ENCODE data around the gene ABCA10.
"Not testable (repeated sequence)": the region's sequence is repeated elsewhere in the genome, so short reads cannot be mapped to it uniquely, and the experiment has no call there.

Gene ABCA10

GRCh38 chr17:69228576-69228975 lies at the start of gene ABCA10:
Gene ABCA10 (minus strand): TSS chr17:69228824. CDS start chr17:69225358, 3,466 bp downstream.
- in situ Hi-C loops (cut with HindIII; ENCODE audit: low sequenced_read_pairs) = no loop called here
- DNase-seq (ENCODE audit: low read depth) = no peak
- H3K4me3 ChIP-seq (ENCODE audit: low read depth, low read length) = no peak within 1 kb of the TSS
- TF ChIP-seq CTCF (IDR thresholded peaks at IDR 0.05; ENCODE audit: low read depth, low read length, missing control alignments) = no peak

GRCh38 chr17:69276279-69276678 lies 47.7 kb upstream of the ABCA10 start:
- in situ Hi-C loops (cut with HindIII; ENCODE audit: low sequenced_read_pairs); H3K4me3 ChIP-seq (ENCODE audit: low read depth, low read length); DNase-seq (ENCODE audit: low read depth): not testable (repeated sequence)

GRCh38 chr17:69275751-69276150 lies 47.1 kb upstream of the ABCA10 start:
- in situ Hi-C loops (cut with HindIII; ENCODE audit: low sequenced_read_pairs) = no loop called here
- no peak overlapping the region for H3K4me3 ChIP-seq (ENCODE audit: low read depth, low read length)
- DNase-seq (ENCODE audit: low read depth) = no peak
- no peak for TF ChIP-seq CTCF (IDR thresholded peaks at IDR 0.05; ENCODE audit: low read depth, low read length, missing control alignments)

GRCh38 chr17:69271023-69271422 lies 42.4 kb upstream of the ABCA10 start:
- DNase-seq (ENCODE audit: low read depth) = no peak
- TF ChIP-seq CTCF (IDR thresholded peaks at IDR 0.05; ENCODE audit: low read depth, low read length, missing control alignments) = no peak
- no peak overlapping the region for H3K4me3 ChIP-seq (ENCODE audit: low read depth, low read length)
- in situ Hi-C loops (cut with HindIII; ENCODE audit: low sequenced_read_pairs) = no loop called here

- DNase-seq (ENCODE audit: low read depth) = peak; percentile 6
- H3K4me3 ChIP-seq (ENCODE audit: low read depth, low read length) = no peak overlapping the region
- in situ Hi-C loops (cut with HindIII; ENCODE audit: low sequenced_read_pairs) = no loop called here
- no peak for TF ChIP-seq CTCF (IDR thresholded peaks at IDR 0.05; ENCODE audit: low read depth, low read length, missing control alignments)
These were observed 40.7 kb upstream of the ABCA10 start for GRCh38 chr17:69269131-69269998.

GRCh38 chr17:69268543-69269014 lies 40.0 kb upstream of the ABCA10 start:
- in situ Hi-C loops (cut with HindIII; ENCODE audit: low sequenced_read_pairs) = no loop called here
- no peak for DNase-seq (ENCODE audit: low read depth)
- H3K4me3 ChIP-seq (ENCODE audit: low read depth, low read length) = no peak overlapping the region
- no peak for TF ChIP-seq CTCF (IDR thresholded peaks at IDR 0.05; ENCODE audit: low read depth, low read length, missing control alignments)

- TF ChIP-seq CTCF (IDR thresholded peaks at IDR 0.05; ENCODE audit: low read depth, low read length, missing control alignments) = no peak
- no peak for DNase-seq (ENCODE audit: low read depth)
- in situ Hi-C loops (cut with HindIII; ENCODE audit: low sequenced_read_pairs) = no loop called here
- no peak overlapping the region for H3K4me3 ChIP-seq (ENCODE audit: low read depth, low read length)
These were observed 38.6 kb upstream of the ABCA10 start for GRCh38 chr17:69267219-69267618.
